Measurements from ENCODE around the gene MTUS2.

DNA sequence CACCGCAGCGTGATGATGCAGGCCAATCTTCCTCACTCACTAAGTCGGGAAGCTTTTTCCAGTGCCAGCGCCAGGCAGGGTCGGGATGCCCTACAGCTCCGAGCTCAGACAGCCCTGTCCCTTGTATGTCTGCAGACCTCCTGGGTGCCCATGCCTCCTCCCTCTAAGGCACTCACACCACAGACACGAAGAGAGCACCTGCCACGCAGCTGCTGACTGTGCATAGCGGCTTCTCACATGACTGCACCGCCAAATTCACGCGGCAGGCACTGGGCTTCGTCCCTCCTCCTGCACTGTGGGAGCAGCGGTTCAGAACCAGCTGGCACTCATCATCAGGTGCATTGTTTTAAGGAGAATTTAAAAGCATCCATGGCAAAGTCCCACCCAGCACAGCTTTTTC, 687.2 kb downstream of the MTUS2 start:
- TF ChIP-seq POLR2A (IDR thresholded peaks at IDR 0.05; ENCODE audit: low read length) (no peak), GATA1 (IDR thresholded peaks at IDR 0.05; ENCODE audit: low read depth, low read length) (no peak)

Measured in erythroblast (primary cell).